Endothelial cell of hepatic sinusoid (primary cell): ENCODE data around the gene STXBP1.
"Not testable (repeated sequence)": the region's sequence is repeated elsewhere in the genome, so short reads cannot be mapped to it uniquely, and the experiment has no call there.

Experiments
- in situ Hi-C: cut with HindIII; loops from 2 replicates; pipeline ENCODE4 v1.10.0; 2017; ENCODE audit warnings: low sequenced_read_pairs

The STXBP1 gene

GRCh38 chr9:127577194-127577593, 34.9 kb upstream of the STXBP1 start:
- in situ Hi-C loops: not testable (repeated sequence)

GRCh38 chr9:127578627-127578951, 33.5 kb upstream of the STXBP1 start:
- in situ Hi-C loops: no loop called here

GRCh38 chr9:127578952-127579853, 32.9 kb upstream of the STXBP1 start:
- in situ Hi-C loops: no loop called here

GRCh38 chr9:127580366-127580765, 31.7 kb upstream of the STXBP1 start:
- in situ Hi-C loops: no loop called here

- in situ Hi-C loops: no loop called here
These were observed 31.1 kb upstream of the STXBP1 start for GRCh38 chr9:127580879-127581475.

- in situ Hi-C loops: not testable (repeated sequence)
These were observed 27.6 kb upstream of the STXBP1 start for GRCh38 chr9:127584474-127584805.

GRCh38 chr9:127585161-127585819, 26.8 kb upstream of the STXBP1 start:
- in situ Hi-C loops: no loop called here

GRCh38 chr9:127586096-127586495, 26.0 kb upstream of the STXBP1 start:
- in situ Hi-C loops: no loop called here

- in situ Hi-C loops: no loop called here
These were observed 25.5 kb upstream of the STXBP1 start for GRCh38 chr9:127586537-127586936.

- in situ Hi-C loops: no loop called here
These were observed 24.1 kb upstream of the STXBP1 start for GRCh38 chr9:127587966-127588365.

- in situ Hi-C loops: no loop called here
These were observed 23.2 kb upstream of the STXBP1 start for GRCh38 chr9:127588740-127589506.

- in situ Hi-C loops: no loop called here
These were observed 22.1 kb upstream of the STXBP1 start for GRCh38 chr9:127589955-127590370.

GRCh38 chr9:127595611-127596010, 16.5 kb upstream of the STXBP1 start:
- in situ Hi-C loops: no loop called here

- in situ Hi-C loops: no loop called here
These were observed 13.1 kb upstream of the STXBP1 start for GRCh38 chr9:127598839-127599549.

- in situ Hi-C loops: no loop called here
These were observed 12.6 kb upstream of the STXBP1 start for GRCh38 chr9:127599550-127599891.

GRCh38 chr9:127603226-127603625, 8.9 kb upstream of the STXBP1 start:
- in situ Hi-C loops: no loop called here

GRCh38 chr9:127606043-127606442, 6.0 kb upstream of the STXBP1 start:
- in situ Hi-C loops: no loop called here

- in situ Hi-C loops: no loop called here
These were observed 3.7 kb upstream of the STXBP1 start for GRCh38 chr9:127608104-127608966.

- in situ Hi-C loops: no loop called here
These were observed 526 bp upstream of the STXBP1 start for GRCh38 chr9:127611603-127611898.

- in situ Hi-C loops: no loop called here
These were observed 984 bp downstream of the STXBP1 start for GRCh38 chr9:127612939-127613582.
